ENCODE data around the gene ENDOV.

The ENDOV gene

GRCh38 chr17:80418589-80418988 lies 3.6 kb downstream of the ENDOV start:
- no peak overlapping the region for H3K27ac ChIP-seq
- no peaks in the 10 kb centered on the region for H3K27me3 ChIP-seq (replicated peaks)
- peaks cover 16% of the 10 kb centered on the region for H3K36me3 ChIP-seq (replicated peaks)
- H3K4me3 ChIP-seq (ENCODE audit: low read depth, low read length): no peak overlapping the region
- TF ChIP-seq CTCF (IDR thresholded peaks at IDR 0.05; ENCODE audit: low read depth, low read length, missing control alignments): no peak
- DNase-seq: no peak
- in situ Hi-C loops (cut with HindIII; ENCODE audit: low pct_ligation_motif_present, low sequenced_read_pairs): no loop called here

GRCh38 chr17:80419255-80419654 lies 4.3 kb downstream of the ENDOV start:
- Histone ChIP-seq H3K27me3 (replicated peaks) (no peaks in the 10 kb centered on the region), H3K27ac (no peak overlapping the region), H3K36me3 (replicated peaks) (peaks cover 16% of the 10 kb centered on the region), H3K4me3 (ENCODE audit: low read depth, low read length) (no peak overlapping the region)
- TF ChIP-seq CTCF (IDR thresholded peaks at IDR 0.05; ENCODE audit: low read depth, low read length, missing control alignments): no peak
- in situ Hi-C loops (cut with HindIII; ENCODE audit: low pct_ligation_motif_present, low sequenced_read_pairs): no loop called here
- no peak for DNase-seq

GRCh38 chr17:80421381-80422090 lies 6.6 kb downstream of the ENDOV start:
- TF ChIP-seq CTCF (IDR thresholded peaks at IDR 0.05; ENCODE audit: low read depth, low read length, missing control alignments): no peak

GRCh38 chr17:80422276-80422675 lies 7.3 kb downstream of the ENDOV start:
- DNase-seq: no peak
- TF ChIP-seq CTCF (IDR thresholded peaks at IDR 0.05; ENCODE audit: low read depth, low read length, missing control alignments): no peak
- Histone ChIP-seq H3K27ac (no peak overlapping the region), H3K36me3 (replicated peaks) (peaks cover 13% of the 10 kb centered on the region), H3K4me3 (ENCODE audit: low read depth, low read length) (no peak overlapping the region), H3K27me3 (replicated peaks) (no peaks in the 10 kb centered on the region)
- in situ Hi-C loops (cut with HindIII; ENCODE audit: low pct_ligation_motif_present, low sequenced_read_pairs): no loop called here

More at GRCh38 chr17:80421381-80422090, 6.6 kb downstream of the ENDOV start:
- H3K27ac ChIP-seq: no peak overlapping the region
- no peak for DNase-seq
- peaks cover 16% of the 10 kb centered on the region for H3K36me3 ChIP-seq (replicated peaks)
- H3K27me3 ChIP-seq (replicated peaks): no peaks in the 10 kb centered on the region
- in situ Hi-C loops (cut with HindIII; ENCODE audit: low pct_ligation_motif_present, low sequenced_read_pairs): no loop called here
- H3K4me3 ChIP-seq (ENCODE audit: low read depth, low read length): no peak overlapping the region

- Histone ChIP-seq H3K4me3 (ENCODE audit: low read depth, low read length) (no peak overlapping the region), H3K27ac (no peak overlapping the region), H3K36me3 (replicated peaks) (peaks cover 6% of the 10 kb centered on the region), H3K27me3 (replicated peaks) (no peaks in the 10 kb centered on the region)
- in situ Hi-C loops (cut with HindIII; ENCODE audit: low pct_ligation_motif_present, low sequenced_read_pairs): no loop called here
- TF ChIP-seq CTCF (IDR thresholded peaks at IDR 0.05; ENCODE audit: low read depth, low read length, missing control alignments): no peak
- no peak for DNase-seq
These were observed 8.0 kb downstream of the ENDOV start for GRCh38 chr17:80422981-80423380.

Measured in brain microvascular endothelial cell (primary cell).